Kidney epithelial cell (primary cell): ENCODE data around the gene EIF3F. TPM values are rescaled to one million over a fixed set of nuclear protein-coding genes. Genes with fewer than 3 reads are reported as not detected.

Source experiments
- DNase-seq: peaks from one replicate; pipeline ENCODE4 v3.0.0-alpha.2; 2010; ENCODE audit warnings: low read depth
- H3K27me3 ChIP-seq: 2 replicates; pipeline ENCODE4 v1.6.0; 2011; ENCODE audit warnings: low read length; ENCODE audit not compliant: control insufficient read depth, insufficient read depth
- H3K36me3 ChIP-seq: 2 replicates; pipeline ENCODE4 v1.5.1; 2011; ENCODE audit warnings: low read length; ENCODE audit not compliant: control insufficient read depth, insufficient read depth
- H3K4me3 ChIP-seq: 2 replicates; pipeline ENCODE4 v1.5.1; 2011; ENCODE audit warnings: low read depth, mild to moderate bottlenecking, control low read depth, low read length
- CTCF ChIP-seq: IDR thresholded peaks from 2 replicates; pipeline ENCODE4 v1.5.1; 2011; ENCODE audit warnings: mild to moderate bottlenecking, moderate library complexity, low read length, control low read depth, inconsistent platforms; ENCODE audit not compliant: insufficient read depth, poor library complexity, severe bottlenecking
- total RNA-seq: library from RNA; depleted of rRNA; stranded (reverse); fragments of >200 nt; gene quantifications from 2 replicates; pipeline ENCODE4 v1.2.3, GENCODE V29; 2015

The EIF3F gene
- total RNA-seq, 1 donor from 2014 or later: 334 TPM

DNA sequence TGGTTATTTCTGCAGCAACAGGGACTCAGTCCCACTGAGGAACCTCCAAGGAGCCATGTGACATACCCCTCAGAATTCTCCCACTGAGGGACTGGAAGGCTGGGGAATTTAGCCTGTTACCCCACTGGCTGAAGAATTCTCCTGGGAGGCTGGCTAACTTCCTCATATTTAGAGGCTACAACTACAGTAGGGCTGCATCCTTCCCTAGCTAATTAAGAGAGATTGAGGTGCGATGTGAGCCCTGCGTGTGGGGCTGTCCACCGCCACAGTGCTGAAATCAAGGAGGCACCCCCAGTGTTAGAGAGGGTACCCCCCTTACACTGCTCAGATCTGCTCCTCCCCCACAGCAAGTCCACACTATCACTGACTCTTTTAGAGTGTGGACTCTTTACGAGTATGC, 21.1 kb downstream of the EIF3F start:
- no peak for TF ChIP-seq CTCF

GRCh38 chr11:8009856-8010255, 22.7 kb downstream of the EIF3F start:
- Histone ChIP-seq H3K4me3 (no peak overlapping the region), H3K36me3 (no peaks in the 10 kb centered on the region), H3K27me3 (no peaks in the 10 kb centered on the region)
- no peak for DNase-seq
- no peak for TF ChIP-seq CTCF

More for the DNA sequence above, 21.1 kb downstream of the EIF3F start:
- H3K36me3 ChIP-seq: no peaks in the 10 kb centered on the region
- no peak overlapping the region for H3K4me3 ChIP-seq
- no peak for DNase-seq
- no peaks in the 10 kb centered on the region for H3K27me3 ChIP-seq

DNA sequence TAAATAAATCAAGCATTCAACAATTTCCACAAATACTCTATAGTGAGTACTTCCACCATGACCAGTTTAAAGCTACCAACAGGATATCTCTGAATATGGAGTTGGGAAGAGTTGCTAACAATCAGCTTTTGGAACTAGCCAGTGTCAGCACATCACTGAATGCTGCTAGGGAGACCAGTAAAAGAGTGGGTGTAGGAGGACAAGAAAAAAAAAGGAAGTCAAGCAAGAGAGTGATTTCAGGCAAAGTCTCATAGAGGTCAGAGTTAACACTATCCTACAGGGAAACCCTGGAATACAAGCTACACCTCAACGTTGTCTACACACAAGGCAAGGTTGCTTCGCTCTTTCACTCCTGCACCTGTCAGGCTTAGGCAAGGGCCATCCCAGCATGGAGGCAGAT, 24.2 kb downstream of the EIF3F start:
- no peak for DNase-seq
- H3K36me3 ChIP-seq: no peaks in the 10 kb centered on the region
- no peak overlapping the region for H3K4me3 ChIP-seq
- no peak for TF ChIP-seq CTCF
- H3K27me3 ChIP-seq: peaks cover 1% of the 10 kb centered on the region

- no peak for TF ChIP-seq CTCF
- H3K36me3 ChIP-seq: no peaks in the 10 kb centered on the region
- H3K4me3 ChIP-seq: no peak overlapping the region
- peaks cover 6% of the 10 kb centered on the region for H3K27me3 ChIP-seq
- DNase-seq: peak; percentile 59
These were observed 24.9 kb downstream of the EIF3F start for GRCh38 chr11:8011981-8012444.

- Histone ChIP-seq H3K4me3 (no peak overlapping the region), H3K27me3 (peaks cover 15% of the 10 kb centered on the region), H3K36me3 (no peaks in the 10 kb centered on the region)
- no peak for DNase-seq
- TF ChIP-seq CTCF: no peak
These were observed 26.7 kb downstream of the EIF3F start for GRCh38 chr11:8013833-8014232.

- DNase-seq: no peak
- Histone ChIP-seq H3K4me3 (no peak overlapping the region), H3K27me3 (peaks cover 28% of the 10 kb centered on the region), H3K36me3 (no peaks in the 10 kb centered on the region)
- no peak for TF ChIP-seq CTCF
These were observed 28.7 kb downstream of the EIF3F start for GRCh38 chr11:8015753-8016239.
